HepG2 (cell line): Measurements from ENCODE around the gene CABLES2. TPM values are rescaled to one million over a fixed set of nuclear protein-coding genes. Genes with fewer than 3 reads are reported as not detected.

Source experiments
- CREM ChIP-seq, 2 experiments: sonication (generic) in 1 of 2; formaldehyde crosslinking in 1 of 2; IDR thresholded peaks; 2 replicates each; pipeline versions ENCODE4 v1.4.0 to v1.6.1; 2016 to 2020; ENCODE audit warnings: antibody characterized with exemption in 1 of 2, mild to moderate bottlenecking in 1 of 2, missing genetic modification reagents in 1 of 2
- ELF3 ChIP-seq: IDR thresholded peaks from 2 replicates; pipeline ENCODE4 v1.6.1; 2016; ENCODE audit warnings: missing genetic modification reagents, missing compliant biosample characterization
- ISL2 ChIP-seq: sonication (generic); formaldehyde crosslinking; IDR thresholded peaks from 2 replicates; pipeline ENCODE4 v1.5.0; 2020; ENCODE audit warnings: missing genetic modification reagents
- KDM3A ChIP-seq: IDR thresholded peaks from 2 replicates; pipeline ENCODE4 v1.6.1; 2018; ENCODE audit warnings: low read depth, missing compliant biosample characterization
- KLF12 ChIP-seq: sonication (generic); formaldehyde crosslinking; IDR thresholded peaks from 2 replicates; pipeline ENCODE4 v1.4.0; 2020; ENCODE audit warnings: missing genetic modification reagents, borderline replicate concordance
- NFE2L2 ChIP-seq: fragments of 150-350 bp; IDR thresholded peaks from 2 replicates; pipeline ENCODE4 v1.6.1; 2014; ENCODE audit warnings: low read length
- TBX3 ChIP-seq: fragments of 450-650 bp; IDR thresholded peaks from 2 replicates; pipeline ENCODE4 v1.6.1; 2017; ENCODE audit warnings: antibody characterized with exemption, mild to moderate bottlenecking, inconsistent platforms, borderline replicate concordance
- ZNF10 ChIP-seq: sonication (generic); formaldehyde crosslinking; IDR thresholded peaks from 2 replicates; pipeline ENCODE4 v1.4.0; 2020; ENCODE audit warnings: mild to moderate bottlenecking, low read depth, missing genetic modification reagents, borderline replicate concordance
- ZNF292 ChIP-seq: sonication (generic); formaldehyde crosslinking; IDR thresholded peaks from 2 replicates; pipeline ENCODE4 v1.8.1; 2022; ENCODE audit warnings: mild to moderate bottlenecking, low read depth, missing genetic modification reagents, borderline replicate concordance
- ZNF552 ChIP-seq: sonication (generic); formaldehyde crosslinking; IDR thresholded peaks from 2 replicates; pipeline ENCODE4 v1.9.0; 2022; ENCODE audit warnings: missing genetic modification reagents, mild to moderate bottlenecking, borderline replicate concordance
- ZNF83 ChIP-seq: sonication (generic); formaldehyde crosslinking; IDR thresholded peaks from 2 replicates; pipeline ENCODE4 v1.4.0; 2020; ENCODE audit warnings: missing genetic modification reagents, mild to moderate bottlenecking, borderline replicate concordance
- polyA plus RNA-seq, 8 experiments: library from polyadenylated mRNA; depleted of rRNA in 3 of 8; stranded (reverse) in 7 of 8; unstranded in 1 of 8; fragments of >200 nt; fragmentation: Illumina TruSeq in 4 of 8; extraction: Trizol in 4 of 8; gene quantifications; 2 replicates each; pipeline versions ENCODE4 v1.2.1 to v1.2.3, GENCODE V29; 2011 to 2016; ENCODE audit warnings: low read depth in 4 of 8, missing spikeins in 1 of 8, mixed read lengths in 1 of 8; ENCODE audit not compliant: insufficient read depth in 1 of 8
- total RNA-seq, 5 experiments: library from RNA; depleted of rRNA; stranded (reverse); fragments of >200 nt; fragmentation: Illumina TruSeq; extraction: Trizol; gene quantifications; 2 replicates each; pipeline ENCODE4 v1.2.3, GENCODE V29; 2016; ENCODE audit warnings: low read depth in 1 of 5
- TF ChIP-seq, protein P1 (sequence below): fragments of 450-650 bp; IDR thresholded peaks from 2 replicates; pipeline ENCODE4 v1.6.1; 2016
- TF ChIP-seq, protein P2 (sequence below): sonication (generic); formaldehyde crosslinking; IDR thresholded peaks from 2 replicates; pipeline ENCODE4 v1.5.1; 2020; ENCODE audit warnings: mild to moderate bottlenecking, missing genetic modification reagents, borderline replicate concordance
- TF ChIP-seq, protein P3 (sequence below): sonication (generic); formaldehyde crosslinking; conservative IDR thresholded peaks from 2 replicates; pipeline ENCODE4 v1.8.0; 2022; ENCODE audit warnings: low read depth, missing genetic modification reagents
- TF ChIP-seq, protein P4 (sequence below): sonication (generic); formaldehyde crosslinking; IDR thresholded peaks from 2 replicates; pipeline ENCODE4 v1.5.1; 2020; ENCODE audit warnings: missing genetic modification reagents, mild to moderate bottlenecking, borderline replicate concordance
- TF ChIP-seq, protein P5 (sequence below): sonication (generic); formaldehyde crosslinking; IDR thresholded peaks from 2 replicates; pipeline ENCODE4 v1.4.0; 2020; ENCODE audit warnings: missing genetic modification reagents, low read depth, mild to moderate bottlenecking, borderline replicate concordance

CABLES2 gene
- total and polyA plus RNA-seq, 2 of the 13 experiments (the other 11 are each of a cell fraction or from before 2014, with no cell fraction given), result 5.2 to 9.7 TPM

DNA sequence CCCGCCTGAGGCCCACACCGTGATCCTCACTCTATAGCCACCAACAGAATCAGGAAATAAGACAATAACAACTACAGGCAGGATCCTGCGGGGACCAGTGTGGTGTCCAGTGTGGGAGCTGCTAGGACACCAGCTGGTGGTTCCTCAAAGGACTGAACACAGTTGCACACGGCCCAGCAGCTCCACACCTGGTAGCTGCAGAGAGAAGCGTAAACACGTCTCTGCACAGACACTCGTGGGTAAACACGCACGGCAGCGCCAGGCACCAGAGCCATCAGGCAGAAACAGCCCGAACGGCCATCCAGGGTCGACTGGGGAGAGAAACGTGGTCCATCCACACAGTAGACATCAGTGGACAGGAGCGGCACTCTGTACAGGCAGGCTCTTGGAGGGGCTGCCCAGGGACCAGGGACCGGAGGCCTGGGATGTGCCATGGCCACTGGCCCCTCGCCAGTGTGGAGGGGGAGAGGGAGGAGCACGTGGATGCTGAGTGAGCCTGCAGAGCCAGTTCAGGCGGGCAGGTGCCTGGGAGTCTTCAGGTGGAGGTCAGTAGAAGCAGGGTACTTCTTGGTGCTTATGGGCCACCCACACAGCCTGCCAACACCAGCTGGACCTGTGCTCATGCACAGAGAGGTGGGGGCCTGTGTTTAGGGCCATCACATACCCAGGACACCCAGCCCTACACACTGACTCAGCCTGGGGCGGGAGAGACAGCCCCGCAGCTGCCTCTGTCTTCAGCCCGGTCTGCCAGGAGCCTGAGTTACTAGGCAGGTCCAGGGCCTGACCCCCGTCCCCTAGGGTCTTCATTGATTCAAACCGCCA lies 32.5 kb downstream of the CABLES2 start (continued):
- TF ChIP-seq, protein P1, sequence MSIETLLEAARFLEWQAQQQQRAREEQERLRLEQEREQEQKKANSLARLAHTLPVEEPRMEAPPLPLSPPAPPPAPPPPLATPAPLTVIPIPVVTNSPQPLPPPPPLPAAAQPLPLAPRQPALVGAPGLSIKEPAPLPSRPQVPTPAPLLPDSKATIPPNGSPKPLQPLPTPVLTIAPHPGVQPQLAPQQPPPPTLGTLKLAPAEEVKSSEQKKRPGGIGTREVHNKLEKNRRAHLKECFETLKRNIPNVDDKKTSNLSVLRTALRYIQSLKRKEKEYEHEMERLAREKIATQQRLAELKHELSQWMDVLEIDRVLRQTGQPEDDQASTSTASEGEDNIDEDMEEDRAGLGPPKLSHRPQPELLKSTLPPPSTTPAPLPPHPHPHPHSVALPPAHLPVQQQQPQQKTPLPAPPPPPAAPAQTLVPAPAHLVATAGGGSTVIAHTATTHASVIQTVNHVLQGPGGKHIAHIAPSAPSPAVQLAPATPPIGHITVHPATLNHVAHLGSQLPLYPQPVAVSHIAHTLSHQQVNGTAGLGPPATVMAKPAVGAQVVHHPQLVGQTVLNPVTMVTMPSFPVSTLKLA, result no peak
- TF ChIP-seq ZNF83 (0 out of 2 replicates have a peak, but pooled peaks have one; percentile 39), NFE2L2 (no peak), ZNF552 (CRISPR knock-in tag) (0 out of 2 replicates have a peak, but pooled peaks have one; percentile 16), ELF3 (0 out of 2 replicates have a peak, but pooled peaks have one; percentile 11), ZNF292 (no peak), ZNF10 (CRISPR knock-in tag) (no peak), ISL2 (CRISPR knock-in tag) (no peak), KDM3A (0 out of 2 replicates have a peak, but pooled peaks have one; percentile 30), KLF12 (CRISPR knock-in tag) (no peak), CREM (IDR thresholded peaks at IDR 0.05) (no peak), CREM (CRISPR knock-in tag; IDR thresholded peaks at IDR 0.05) (no peak), TBX3 (no peak)
- TF ChIP-seq, protein P2, sequence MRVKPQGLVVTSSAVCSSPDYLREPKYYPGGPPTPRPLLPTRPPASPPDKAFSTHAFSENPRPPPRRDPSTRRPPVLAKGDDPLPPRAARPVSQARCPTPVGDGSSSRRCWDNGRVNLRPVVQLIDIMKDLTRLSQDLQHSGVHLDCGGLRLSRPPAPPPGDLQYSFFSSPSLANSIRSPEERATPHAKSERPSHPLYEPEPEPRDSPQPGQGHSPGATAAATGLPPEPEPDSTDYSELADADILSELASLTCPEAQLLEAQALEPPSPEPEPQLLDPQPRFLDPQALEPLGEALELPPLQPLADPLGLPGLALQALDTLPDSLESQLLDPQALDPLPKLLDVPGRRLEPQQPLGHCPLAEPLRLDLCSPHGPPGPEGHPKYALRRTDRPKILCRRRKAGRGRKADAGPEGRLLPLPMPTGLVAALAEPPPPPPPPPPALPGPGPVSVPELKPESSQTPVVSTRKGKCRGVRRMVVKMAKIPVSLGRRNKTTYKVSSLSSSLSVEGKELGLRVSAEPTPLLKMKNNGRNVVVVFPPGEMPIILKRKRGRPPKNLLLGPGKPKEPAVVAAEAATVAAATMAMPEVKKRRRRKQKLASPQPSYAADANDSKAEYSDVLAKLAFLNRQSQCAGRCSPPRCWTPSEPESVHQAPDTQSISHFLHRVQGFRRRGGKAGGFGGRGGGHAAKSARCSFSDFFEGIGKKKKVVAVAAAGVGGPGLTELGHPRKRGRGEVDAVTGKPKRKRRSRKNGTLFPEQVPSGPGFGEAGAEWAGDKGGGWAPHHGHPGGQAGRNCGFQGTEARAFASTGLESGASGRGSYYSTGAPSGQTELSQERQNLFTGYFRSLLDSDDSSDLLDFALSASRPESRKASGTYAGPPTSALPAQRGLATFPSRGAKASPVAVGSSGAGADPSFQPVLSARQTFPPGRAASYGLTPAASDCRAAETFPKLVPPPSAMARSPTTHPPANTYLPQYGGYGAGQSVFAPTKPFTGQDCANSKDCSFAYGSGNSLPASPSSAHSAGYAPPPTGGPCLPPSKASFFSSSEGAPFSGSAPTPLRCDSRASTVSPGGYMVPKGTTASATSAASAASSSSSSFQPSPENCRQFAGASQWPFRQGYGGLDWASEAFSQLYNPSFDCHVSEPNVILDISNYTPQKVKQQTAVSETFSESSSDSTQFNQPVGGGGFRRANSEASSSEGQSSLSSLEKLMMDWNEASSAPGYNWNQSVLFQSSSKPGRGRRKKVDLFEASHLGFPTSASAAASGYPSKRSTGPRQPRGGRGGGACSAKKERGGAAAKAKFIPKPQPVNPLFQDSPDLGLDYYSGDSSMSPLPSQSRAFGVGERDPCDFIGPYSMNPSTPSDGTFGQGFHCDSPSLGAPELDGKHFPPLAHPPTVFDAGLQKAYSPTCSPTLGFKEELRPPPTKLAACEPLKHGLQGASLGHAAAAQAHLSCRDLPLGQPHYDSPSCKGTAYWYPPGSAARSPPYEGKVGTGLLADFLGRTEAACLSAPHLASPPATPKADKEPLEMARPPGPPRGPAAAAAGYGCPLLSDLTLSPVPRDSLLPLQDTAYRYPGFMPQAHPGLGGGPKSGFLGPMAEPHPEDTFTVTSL, result no peak
- TF ChIP-seq, protein P3, sequence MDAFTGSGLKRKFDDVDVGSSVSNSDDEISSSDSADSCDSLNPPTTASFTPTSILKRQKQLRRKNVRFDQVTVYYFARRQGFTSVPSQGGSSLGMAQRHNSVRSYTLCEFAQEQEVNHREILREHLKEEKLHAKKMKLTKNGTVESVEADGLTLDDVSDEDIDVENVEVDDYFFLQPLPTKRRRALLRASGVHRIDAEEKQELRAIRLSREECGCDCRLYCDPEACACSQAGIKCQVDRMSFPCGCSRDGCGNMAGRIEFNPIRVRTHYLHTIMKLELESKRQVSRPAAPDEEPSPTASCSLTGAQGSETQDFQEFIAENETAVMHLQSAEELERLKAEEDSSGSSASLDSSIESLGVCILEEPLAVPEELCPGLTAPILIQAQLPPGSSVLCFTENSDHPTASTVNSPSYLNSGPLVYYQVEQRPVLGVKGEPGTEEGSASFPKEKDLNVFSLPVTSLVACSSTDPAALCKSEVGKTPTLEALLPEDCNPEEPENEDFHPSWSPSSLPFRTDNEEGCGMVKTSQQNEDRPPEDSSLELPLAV, result no peak
- TF ChIP-seq, protein P4, sequence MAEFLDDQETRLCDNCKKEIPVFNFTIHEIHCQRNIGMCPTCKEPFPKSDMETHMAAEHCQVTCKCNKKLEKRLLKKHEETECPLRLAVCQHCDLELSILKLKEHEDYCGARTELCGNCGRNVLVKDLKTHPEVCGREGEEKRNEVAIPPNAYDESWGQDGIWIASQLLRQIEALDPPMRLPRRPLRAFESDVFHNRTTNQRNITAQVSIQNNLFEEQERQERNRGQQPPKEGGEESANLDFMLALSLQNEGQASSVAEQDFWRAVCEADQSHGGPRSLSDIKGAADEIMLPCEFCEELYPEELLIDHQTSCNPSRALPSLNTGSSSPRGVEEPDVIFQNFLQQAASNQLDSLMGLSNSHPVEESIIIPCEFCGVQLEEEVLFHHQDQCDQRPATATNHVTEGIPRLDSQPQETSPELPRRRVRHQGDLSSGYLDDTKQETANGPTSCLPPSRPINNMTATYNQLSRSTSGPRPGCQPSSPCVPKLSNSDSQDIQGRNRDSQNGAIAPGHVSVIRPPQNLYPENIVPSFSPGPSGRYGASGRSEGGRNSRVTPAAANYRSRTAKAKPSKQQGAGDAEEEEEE (CRISPR knock-in tag), result no peak
- TF ChIP-seq, protein P5, sequence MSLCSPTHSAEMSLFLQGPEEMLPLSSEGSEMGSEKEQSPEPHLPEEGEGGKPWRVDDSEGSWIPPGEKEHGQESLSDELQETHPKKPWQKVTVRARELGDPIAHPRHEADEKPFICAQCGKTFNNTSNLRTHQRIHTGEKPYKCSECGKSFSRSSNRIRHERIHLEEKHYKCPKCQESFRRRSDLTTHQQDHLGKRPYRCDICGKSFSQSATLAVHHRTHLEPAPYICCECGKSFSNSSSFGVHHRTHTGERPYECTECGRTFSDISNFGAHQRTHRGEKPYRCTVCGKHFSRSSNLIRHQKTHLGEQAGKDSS (CRISPR knock-in tag), result no peak
